NT2/D1 (cell line): ENCODE data around the gene KLHL18.

ENCODE experiments used
- DNase-seq: peaks from one replicate; pipeline ENCODE4 v3.0.0-alpha.2; 2011; ENCODE audit warnings: low read depth, low spot score
- H3K27me3 ChIP-seq: 2 replicates; pipeline ENCODE4 v1.6.0; 2011; ENCODE audit warnings: mild to moderate bottlenecking; ENCODE audit not compliant: insufficient read length, insufficient read depth
- H3K36me3 ChIP-seq: 2 replicates; pipeline ENCODE4 v1.6.1; 2011; ENCODE audit warnings: mild to moderate bottlenecking, low read length, mixed read lengths; ENCODE audit not compliant: insufficient read depth, insufficient read length
- H3K4me1 ChIP-seq: 2 replicates; pipeline ENCODE4 v1.5.1; 2011; ENCODE audit not compliant: insufficient read depth, insufficient read length
- H3K4me3 ChIP-seq: 2 replicates; pipeline ENCODE4 v1.5.1; 2011; ENCODE audit warnings: low read depth; ENCODE audit not compliant: insufficient read length
- H3K9ac ChIP-seq: 2 replicates; pipeline ENCODE4 v1.6.0; 2011; ENCODE audit warnings: low read depth; ENCODE audit not compliant: insufficient read length
- H3K9me3 ChIP-seq: 2 replicates; pipeline ENCODE4 v1.5.1; 2011; ENCODE audit warnings: mild to moderate bottlenecking, low read length; ENCODE audit not compliant: insufficient read depth
- SUZ12 ChIP-seq: IDR thresholded peaks from 2 replicates; pipeline ENCODE4 v1.6.1; 2011; ENCODE audit not compliant: insufficient read length, insufficient read depth; ENCODE audit errors: extremely low read depth
- YY1 ChIP-seq: IDR thresholded peaks from 2 replicates; pipeline ENCODE4 v1.6.1; 2011; ENCODE audit not compliant: insufficient read length, insufficient read depth
- ZNF274 ChIP-seq: IDR thresholded peaks from 2 replicates; pipeline ENCODE4 v1.6.1; 2011; ENCODE audit warnings: mild to moderate bottlenecking, low read depth, low read length

Gene KLHL18

GRCh38 chr3:47340866-47341265, 58.1 kb downstream of the KLHL18 start:
- Histone ChIP-seq H3K27me3 (no peaks in the 10 kb centered on the region), H3K9ac (no peak overlapping the region), H3K4me3 (no peak overlapping the region), H3K9me3 (no peaks in the 10 kb centered on the region), H3K36me3 (peaks cover 94% of the 10 kb centered on the region), H3K4me1 (peaks cover under 1% of the 10 kb centered on the region)
- no peak for TF ChIP-seq SUZ12
- no peak for TF ChIP-seq YY1
- TF ChIP-seq ZNF274: no peak
- DNase-seq: no peak

- Histone ChIP-seq H3K4me3 (no peak overlapping the region), H3K9ac (no peak overlapping the region), H3K4me1 (peaks cover 3% of the 10 kb centered on the region), H3K9me3 (no peaks in the 10 kb centered on the region), H3K36me3 (peaks cover 85% of the 10 kb centered on the region), H3K27me3 (no peaks in the 10 kb centered on the region)
- DNase-seq: no peak
- TF ChIP-seq YY1 (no peak), ZNF274 (no peak), SUZ12 (no peak)
Measured at GRCh38 chr3:47342151-47342550, 59.4 kb downstream of the KLHL18 start.

GRCh38 chr3:47342812-47343211, 60.1 kb downstream of the KLHL18 start:
- H3K4me3 ChIP-seq: no peak overlapping the region
- DNase-seq: no peak
- no peak overlapping the region for H3K9ac ChIP-seq
- H3K27me3 ChIP-seq: no peaks in the 10 kb centered on the region
- H3K36me3 ChIP-seq: peaks cover 79% of the 10 kb centered on the region
- H3K4me1 ChIP-seq: peaks cover 3% of the 10 kb centered on the region
- no peak for TF ChIP-seq ZNF274
- no peak for TF ChIP-seq SUZ12
- no peak for TF ChIP-seq YY1
- no peaks in the 10 kb centered on the region for H3K9me3 ChIP-seq

- H3K27me3 ChIP-seq: no peaks in the 10 kb centered on the region
- TF ChIP-seq YY1 (no peak), SUZ12 (no peak), ZNF274 (no peak)
- no peak overlapping the region for H3K9ac ChIP-seq
- H3K4me3 ChIP-seq: no peak overlapping the region
- DNase-seq: no peak
- peaks cover 72% of the 10 kb centered on the region for H3K36me3 ChIP-seq
- peaks cover 3% of the 10 kb centered on the region for H3K4me1 ChIP-seq
- H3K9me3 ChIP-seq: no peaks in the 10 kb centered on the region
Measured at GRCh38 chr3:47343471-47343971, 60.8 kb downstream of the KLHL18 start.

- TF ChIP-seq SUZ12 (no peak), ZNF274 (no peak), YY1 (no peak)
- no peak for DNase-seq
- H3K27me3 ChIP-seq: no peaks in the 10 kb centered on the region
- H3K9ac ChIP-seq: no peak overlapping the region
- no peak overlapping the region for H3K4me3 ChIP-seq
- H3K9me3 ChIP-seq: no peaks in the 10 kb centered on the region
- peaks cover 57% of the 10 kb centered on the region for H3K36me3 ChIP-seq
- H3K4me1 ChIP-seq: peaks cover 3% of the 10 kb centered on the region
Measured at GRCh38 chr3:47344971-47345370, 62.2 kb downstream of the KLHL18 start.

GRCh38 chr3:47347217-47347801, 64.6 kb downstream of the KLHL18 start:
- no peaks in the 10 kb centered on the region for H3K9me3 ChIP-seq
- TF ChIP-seq SUZ12: no peak
- TF ChIP-seq ZNF274: no peak
- no peak for TF ChIP-seq YY1
- DNase-seq: no peak
- H3K9ac ChIP-seq: no peak overlapping the region
- peaks cover 3% of the 10 kb centered on the region for H3K4me1 ChIP-seq
- no peaks in the 10 kb centered on the region for H3K27me3 ChIP-seq
- no peak overlapping the region for H3K4me3 ChIP-seq
- peaks cover 38% of the 10 kb centered on the region for H3K36me3 ChIP-seq

GRCh38 chr3:47348411-47349154, 65.8 kb downstream of the KLHL18 start:
- H3K9ac ChIP-seq: no peak overlapping the region
- H3K4me3 ChIP-seq: no peak overlapping the region
- H3K27me3 ChIP-seq: no peaks in the 10 kb centered on the region
- no peak for TF ChIP-seq SUZ12
- TF ChIP-seq YY1: no peak
- TF ChIP-seq ZNF274: no peak
- DNase-seq: no peak
- peaks cover 26% of the 10 kb centered on the region for H3K36me3 ChIP-seq
- H3K9me3 ChIP-seq: no peaks in the 10 kb centered on the region
- H3K4me1 ChIP-seq: peaks cover 3% of the 10 kb centered on the region
